Osteoblast (primary cell): ENCODE data around the gene ZNF264. TPM values are rescaled to one million over a fixed set of nuclear protein-coding genes. Genes with fewer than 3 reads are reported as not detected.
"Not testable (repeated sequence)": the region's sequence is repeated elsewhere in the genome, so short reads cannot be mapped to it uniquely, and the experiment has no call there.

ENCODE experiments used
- DNase-seq: peaks from one replicate; pipeline ENCODE4 v3.0.0; 2011; ENCODE audit warnings: low spot score, mixed read lengths; ENCODE audit not compliant: insufficient read length; ENCODE audit errors: missing footprints
- H2AFZ ChIP-seq: 2 replicates; pipeline ENCODE4 v1.6.0; 2011; ENCODE audit warnings: mild to moderate bottlenecking, low read length
- H3K27ac ChIP-seq: 2 replicates; pipeline ENCODE4 v1.5.1; 2011; ENCODE audit warnings: mild to moderate bottlenecking, low read depth, low read length, moderate library complexity
- H3K27me3 ChIP-seq: 2 replicates; pipeline ENCODE4 v1.6.0; 2012; ENCODE audit warnings: mild to moderate bottlenecking, control low read depth, inconsistent platforms, low read length, moderate library complexity; ENCODE audit not compliant: insufficient read depth
- H3K36me3 ChIP-seq: 2 replicates; pipeline ENCODE4 v1.5.1; 2011; ENCODE audit warnings: mild to moderate bottlenecking, low read length, control low read depth, moderate library complexity; ENCODE audit not compliant: insufficient read depth
- H3K4me1 ChIP-seq: 2 replicates; pipeline ENCODE4 v1.5.1; 2011; ENCODE audit warnings: mild to moderate bottlenecking, low read length, control low read depth, moderate library complexity; ENCODE audit not compliant: insufficient read depth
- H3K4me2 ChIP-seq: 2 replicates; pipeline ENCODE4 v1.6.0; 2011; ENCODE audit warnings: mild to moderate bottlenecking, low read length; ENCODE audit not compliant: insufficient read depth
- H3K4me3 ChIP-seq: fragments of 200-600 bp; sonication (generic); 3 replicates; pipeline ENCODE4 v1.5.1; 2012; ENCODE audit warnings: mild to moderate bottlenecking, low read length, inconsistent platforms; ENCODE audit not compliant: insufficient read depth
- H3K79me2 ChIP-seq: 2 replicates; pipeline ENCODE4 v1.6.0; 2012; ENCODE audit warnings: mild to moderate bottlenecking, low read length, control low read depth, inconsistent platforms; ENCODE audit not compliant: insufficient read depth
- H3K9me3 ChIP-seq: 2 replicates; pipeline ENCODE4 v1.5.1; 2011; ENCODE audit warnings: low read depth, low read length, control low read depth
- H4K20me1 ChIP-seq: 2 replicates; pipeline ENCODE4 v1.6.0; 2012; ENCODE audit warnings: mild to moderate bottlenecking, low read length, control low read depth; ENCODE audit not compliant: insufficient read depth
- CTCF ChIP-seq: IDR thresholded peaks from 2 replicates; pipeline ENCODE4 v1.5.1; 2011; ENCODE audit warnings: mild to moderate bottlenecking, low read depth, low read length, moderate library complexity; ENCODE audit errors: extremely low read depth
- total RNA-seq: library from RNA; depleted of rRNA; stranded (reverse); fragments of >200 nt; gene quantifications from 2 replicates; pipeline ENCODE4 v1.2.3, GENCODE V29; 2012

ZNF264 gene
- total RNA-seq, 1 donor: 32.9 TPM

DNA sequence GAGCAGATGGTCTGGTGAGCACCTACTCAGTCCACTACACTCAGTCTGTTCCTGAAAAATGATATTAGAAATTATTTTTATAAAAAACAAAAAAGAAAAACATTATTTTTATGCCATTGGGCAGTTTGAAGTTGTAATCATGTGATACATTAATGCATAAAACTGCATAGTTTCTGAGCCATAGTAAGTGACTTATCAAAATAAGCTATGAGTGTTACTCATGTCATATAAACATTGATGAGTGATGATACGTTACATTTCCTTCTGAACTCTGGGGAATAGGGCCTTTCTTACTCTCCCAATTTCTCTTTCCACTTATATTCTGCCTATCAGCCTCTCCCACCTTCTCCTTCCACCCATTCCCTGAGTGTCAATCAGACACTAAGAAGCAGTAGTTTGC is 58.0 kb downstream of the ZNF264 start:
- Histone ChIP-seq H2AFZ (no peak overlapping the region), H3K4me1 (peaks cover 6% of the 10 kb centered on the region), H3K9me3 (peaks cover 9% of the 10 kb centered on the region), H3K79me2 (peaks cover 48% of the 10 kb centered on the region), H3K27me3 (no peaks in the 10 kb centered on the region), H4K20me1 (no peaks in the 10 kb centered on the region), H3K36me3 (peaks cover 75% of the 10 kb centered on the region), H3K27ac (peak overlapping the region; percentile 3), H3K4me2 (no peak overlapping the region), H3K4me3 (no peak overlapping the region)
- no peak for DNase-seq
- no peak for TF ChIP-seq CTCF

DNA sequence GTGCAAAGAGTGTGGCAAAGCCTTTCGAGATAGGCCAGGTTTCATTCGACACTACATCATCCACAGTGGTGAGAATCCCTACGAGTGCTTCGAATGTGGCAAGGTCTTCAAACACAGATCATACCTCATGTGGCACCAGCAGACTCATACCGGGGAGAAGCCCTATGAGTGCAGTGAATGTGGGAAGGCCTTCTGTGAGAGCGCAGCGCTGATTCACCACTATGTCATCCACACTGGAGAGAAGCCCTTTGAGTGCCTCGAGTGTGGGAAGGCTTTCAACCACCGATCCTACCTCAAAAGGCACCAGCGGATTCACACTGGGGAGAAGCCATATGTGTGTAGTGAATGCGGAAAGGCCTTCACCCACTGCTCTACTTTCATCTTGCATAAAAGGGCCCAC is 62.5 kb downstream of the ZNF264 start:
- H3K4me2 ChIP-seq, H3K27me3 ChIP-seq, H4K20me1 ChIP-seq, H2AFZ ChIP-seq, H3K4me3 ChIP-seq, H3K4me1 ChIP-seq, DNase-seq, H3K27ac ChIP-seq: not testable (repeated sequence)
- peaks cover 54% of the 10 kb centered on the region for H3K36me3 ChIP-seq
- H3K79me2 ChIP-seq: peaks cover 33% of the 10 kb centered on the region
- peaks cover 11% of the 10 kb centered on the region for H3K9me3 ChIP-seq

GRCh38 chr19:57262044-57262443 is 70.7 kb downstream of the ZNF264 start:
- no peaks in the 10 kb centered on the region for H3K36me3 ChIP-seq
- DNase-seq: no peak
- H3K9me3 ChIP-seq: no peaks in the 10 kb centered on the region
- H2AFZ ChIP-seq: no peak overlapping the region
- no peak for TF ChIP-seq CTCF
- peaks cover 5% of the 10 kb centered on the region for H3K79me2 ChIP-seq
- no peak overlapping the region for H3K4me2 ChIP-seq
- H4K20me1 ChIP-seq: no peaks in the 10 kb centered on the region
- no peaks in the 10 kb centered on the region for H3K4me1 ChIP-seq
- H3K4me3 ChIP-seq: no peak overlapping the region
- no peak overlapping the region for H3K27ac ChIP-seq
- no peaks in the 10 kb centered on the region for H3K27me3 ChIP-seq

GRCh38 chr19:57263244-57263741 is 72.0 kb downstream of the ZNF264 start:
- H3K36me3 ChIP-seq: no peaks in the 10 kb centered on the region
- no peaks in the 10 kb centered on the region for H4K20me1 ChIP-seq
- TF ChIP-seq CTCF: no peak
- no peak overlapping the region for H3K27ac ChIP-seq
- no peaks in the 10 kb centered on the region for H3K9me3 ChIP-seq
- H2AFZ ChIP-seq: no peak overlapping the region
- no peak for DNase-seq
- peaks cover 4% of the 10 kb centered on the region for H3K79me2 ChIP-seq
- H3K27me3 ChIP-seq: no peaks in the 10 kb centered on the region
- no peaks in the 10 kb centered on the region for H3K4me1 ChIP-seq
- no peak overlapping the region for H3K4me2 ChIP-seq
- no peak overlapping the region for H3K4me3 ChIP-seq
